GM18858 (cell line): ENCODE results near the gene ARHGDIA.

Experiments
- ATAC-seq: cut with Tn5 transposase; IDR thresholded peaks from one replicate; pipeline ENCODE4 v1.9.1; 2021; ENCODE audit not compliant: unreplicated experiment

ARHGDIA gene

GRCh38 chr17:81828656-81829055, 42.5 kb downstream of the ARHGDIA start:
- no peak for ATAC-seq

DNA sequence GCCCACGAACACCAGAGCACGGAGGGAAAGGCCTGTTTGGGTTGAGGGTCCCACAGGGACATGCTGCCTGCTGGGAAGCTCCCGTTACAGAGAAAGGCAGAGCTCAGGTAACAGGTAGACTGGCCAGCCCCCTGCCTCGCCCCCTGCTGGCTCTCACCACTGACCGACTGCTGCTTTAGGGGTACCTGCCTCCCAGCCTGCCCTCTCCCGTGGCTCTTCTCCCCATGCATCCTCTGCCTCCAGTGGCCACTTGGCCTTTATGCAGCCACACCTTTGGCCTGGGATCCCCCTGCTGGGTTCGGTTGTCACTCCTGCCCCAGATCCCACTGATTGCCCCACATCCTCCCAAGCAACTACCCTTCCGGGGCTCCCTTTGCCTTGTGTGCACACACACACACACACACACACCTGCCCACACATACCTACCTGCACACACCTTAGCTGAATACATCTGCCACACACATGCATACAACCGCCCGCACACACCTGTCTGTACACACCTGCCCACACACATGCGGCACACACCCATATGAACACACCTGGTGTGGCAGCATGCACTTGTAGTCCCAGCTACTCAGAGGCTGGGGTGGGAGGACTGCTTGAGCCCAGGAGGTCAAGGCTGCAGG, 45.2 kb downstream of the ARHGDIA start:
- no peak for ATAC-seq

GRCh38 chr17:81824595-81824994, 46.5 kb downstream of the ARHGDIA start:
- ATAC-seq = no peak

DNA sequence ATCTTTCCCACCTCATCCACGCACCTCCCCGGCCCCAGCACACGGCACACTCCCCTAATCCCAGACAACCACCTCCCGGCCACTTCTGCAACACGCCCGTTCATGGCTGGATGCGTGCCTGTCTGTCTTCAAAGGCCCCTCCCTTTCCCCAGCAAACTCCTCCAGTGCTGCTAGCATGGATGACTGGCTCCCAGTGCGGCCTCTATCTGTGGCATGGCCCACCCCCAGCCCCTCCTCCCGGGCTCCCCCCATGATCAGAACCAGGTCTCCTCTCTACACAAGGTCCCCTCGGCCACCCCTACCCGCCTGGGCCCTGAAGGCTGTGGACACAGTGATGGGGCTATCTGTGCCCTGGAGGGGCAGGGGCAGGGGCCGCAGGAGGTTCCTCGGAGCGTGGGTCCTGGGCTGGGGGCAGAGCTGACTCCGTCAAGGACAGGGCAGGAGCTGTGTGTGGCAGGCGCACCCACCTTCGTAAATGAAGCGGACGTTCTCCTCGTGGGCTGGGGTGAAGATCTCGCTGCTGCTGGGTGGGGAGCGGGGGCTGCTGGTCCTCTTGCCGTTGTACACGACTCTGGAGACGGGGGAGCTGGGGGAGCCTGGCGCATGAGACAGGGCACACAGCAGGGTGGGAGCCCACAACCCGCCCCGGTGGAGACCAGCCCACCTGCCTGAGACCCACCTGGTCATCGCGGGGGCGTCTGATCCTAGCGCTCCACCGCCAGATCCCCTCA, 47.2 kb downstream of the ARHGDIA start:
- no peak for ATAC-seq

DNA sequence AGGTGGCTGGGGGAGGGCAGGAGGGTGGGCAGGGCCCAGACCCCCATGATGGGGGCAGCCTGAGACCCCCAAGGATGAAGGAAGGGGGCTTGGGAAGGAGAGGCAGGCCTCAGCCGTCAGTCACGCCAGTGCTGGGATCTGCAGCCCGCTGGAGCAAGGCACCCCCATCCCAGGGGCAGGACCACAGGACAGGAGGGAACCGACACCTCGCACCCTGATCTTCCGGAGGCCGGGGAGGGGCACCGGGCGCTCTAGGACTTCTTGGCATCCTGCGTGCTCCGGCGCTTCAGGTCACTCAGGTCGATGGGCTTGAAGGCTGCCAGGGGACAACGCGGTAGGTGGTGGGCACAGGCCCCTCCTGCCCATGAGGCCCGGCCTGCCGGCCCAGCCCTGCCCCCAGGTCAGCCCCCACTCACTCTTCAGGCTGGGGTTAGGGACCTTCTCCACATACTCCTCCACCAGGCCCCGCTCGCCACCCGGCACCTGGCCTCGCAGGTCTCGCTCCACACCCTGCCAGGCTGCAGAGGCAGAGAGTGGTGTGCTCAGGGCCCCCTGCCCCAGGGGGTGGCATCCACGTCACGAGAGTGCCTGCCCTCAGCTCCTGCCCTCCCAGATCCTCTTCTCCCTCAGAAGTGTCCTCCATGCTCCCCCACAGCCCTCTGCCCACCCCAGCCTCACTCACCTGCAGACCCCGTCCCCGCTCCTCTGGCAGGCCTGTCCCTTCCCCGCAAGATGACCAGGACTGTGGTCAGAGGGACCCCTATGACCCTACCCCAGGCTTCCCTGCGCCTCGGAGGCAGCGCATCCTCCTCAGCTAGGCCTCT, 47.9 kb downstream of the ARHGDIA start:
- no peak for ATAC-seq

DNA sequence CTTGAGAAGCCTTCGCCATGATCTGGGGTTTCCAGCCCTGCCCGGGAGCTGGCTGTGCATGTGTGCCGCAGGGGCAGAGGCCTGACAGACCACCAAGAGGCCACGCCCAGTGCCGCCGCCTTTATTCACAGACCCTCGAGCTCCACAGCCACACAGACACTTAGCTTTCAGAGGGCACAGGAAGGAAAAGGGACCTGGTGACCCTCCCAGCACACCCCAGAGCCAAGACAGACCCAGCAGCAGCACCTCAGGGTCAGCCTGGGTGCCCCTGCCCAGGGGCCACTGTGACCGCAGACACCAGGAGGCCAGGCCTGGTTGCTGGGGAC, 48.9 kb downstream of the ARHGDIA start:
- ATAC-seq = no peak

- ATAC-seq = no peak
These were observed 49.4 kb downstream of the ARHGDIA start for GRCh38 chr17:81821603-81822311.

GRCh38 chr17:81821147-81821546, 50.0 kb downstream of the ARHGDIA start:
- no peak for ATAC-seq

DNA sequence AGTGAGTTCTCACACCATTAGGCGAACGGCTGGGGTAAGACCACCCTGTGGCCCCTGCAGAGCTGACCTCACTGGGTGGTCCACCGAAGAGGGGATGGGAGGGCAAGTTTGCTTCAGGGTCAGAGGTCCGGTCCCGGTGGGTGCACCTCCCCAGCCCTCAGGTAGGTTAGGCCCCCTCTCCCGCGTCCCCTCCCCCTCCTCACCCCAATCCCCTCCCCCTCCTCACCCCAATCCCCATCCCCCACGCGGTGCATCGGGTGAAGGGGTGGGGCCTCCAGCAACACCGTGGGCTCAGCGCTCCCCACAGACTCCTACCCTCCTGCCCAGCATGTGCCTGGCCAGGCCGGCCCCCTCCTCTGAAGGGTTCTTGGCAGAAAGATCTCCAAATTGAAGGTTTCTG, 51.4 kb downstream of the ARHGDIA start:
- ATAC-seq = no peak

DNA sequence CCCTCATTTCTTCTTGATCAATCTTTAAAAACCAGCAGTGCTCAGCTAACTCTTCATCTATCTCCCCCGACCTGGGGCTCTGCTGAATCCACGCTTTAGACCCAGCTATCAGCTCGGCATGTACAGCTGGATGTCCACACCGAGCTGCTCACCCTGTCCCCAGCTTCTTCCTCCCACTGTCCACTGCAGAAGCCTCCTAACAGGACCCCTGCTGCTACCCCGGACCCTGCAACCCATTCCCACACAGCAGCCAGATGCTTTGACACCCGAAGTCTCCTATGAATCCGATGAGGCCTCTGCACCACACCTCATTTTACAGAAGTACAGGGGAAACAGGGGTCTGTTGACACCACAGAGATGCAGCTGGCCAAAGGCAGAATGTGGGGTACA, 53.4 kb downstream of the ARHGDIA start:
- no peak for ATAC-seq
